PFSK-1 (cell line): Measurements from ENCODE around the gene LCN10.

Experiments used
- FOXP2 ChIP-seq: optimal IDR thresholded peaks from 2 replicates; pipeline ENCODE3; 2011; ENCODE audit warnings: borderline replicate concordance, control low read depth, inconsistent platforms; ENCODE audit not compliant: insufficient read depth; ENCODE audit errors: extremely low read length, extremely low read depth
- POLR2AphosphoS5 ChIP-seq: IDR thresholded peaks from 2 replicates; pipeline ENCODE4 v1.6.1; 2012; ENCODE audit warnings: low read depth, mild to moderate bottlenecking, control low read depth, low read length, moderate library complexity
- SIN3A ChIP-seq: IDR thresholded peaks from 2 replicates; pipeline ENCODE4 v1.6.1; 2012; ENCODE audit warnings: mild to moderate bottlenecking, low read length, moderate library complexity, borderline replicate concordance; ENCODE audit not compliant: insufficient read depth
- TAF1 ChIP-seq: IDR thresholded peaks from 2 replicates; pipeline ENCODE4 v1.6.1; 2012; ENCODE audit warnings: low read length, control low read depth, borderline replicate concordance; ENCODE audit not compliant: insufficient read depth
- TF ChIP-seq, protein P1 (sequence below), 2 experiments: IDR thresholded peaks; 2 replicates each; pipeline versions ENCODE4 v1.6.1 to v1.8.0; 2011 to 2012; ENCODE audit warnings: low read depth in 2 of 2, low read length in 2 of 2, control low read depth in 1 of 2, inconsistent platforms in 1 of 2, mild to moderate bottlenecking in 1 of 2, moderate library complexity in 1 of 2; ENCODE audit not compliant: insufficient read depth in 1 of 2

The LCN10 gene

DNA sequence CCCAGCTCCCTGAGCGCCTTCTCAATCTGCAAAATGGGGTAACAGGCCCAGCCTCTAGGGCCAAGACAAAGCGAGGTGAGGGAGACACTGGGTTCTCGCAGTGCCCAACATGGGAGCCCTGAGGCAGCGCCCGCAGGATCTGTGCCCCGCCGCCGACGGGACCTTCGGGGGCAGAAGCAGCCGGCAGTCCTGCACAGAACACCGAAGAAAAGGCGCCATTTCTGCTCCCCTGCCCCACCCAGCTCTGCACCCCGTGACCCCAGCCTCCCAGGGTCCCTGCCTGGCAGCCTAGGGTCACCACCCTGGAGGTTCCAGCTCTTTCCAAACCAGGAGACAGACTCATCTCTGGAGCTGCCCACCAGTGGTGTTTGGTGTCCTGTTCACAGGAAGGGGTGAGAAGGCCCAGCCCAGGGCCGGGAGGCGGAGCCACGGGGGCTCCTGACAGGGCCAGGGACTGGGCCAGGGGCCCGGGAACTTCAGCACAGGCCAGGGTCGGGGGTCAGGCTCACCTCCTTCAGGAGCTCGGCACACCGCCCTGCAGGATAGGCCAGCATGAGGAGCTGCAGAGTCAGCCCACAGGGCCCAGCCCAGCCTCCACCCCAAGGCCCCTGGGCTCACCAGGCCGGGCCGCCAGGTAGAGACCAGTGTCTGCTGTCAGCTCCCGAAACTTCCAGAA lies 12.0 kb upstream of the LCN10 start:
- TF ChIP-seq TAF1 (no peak), SIN3A (no peak), FOXP2 (no peak)
- TF ChIP-seq, protein P1, sequence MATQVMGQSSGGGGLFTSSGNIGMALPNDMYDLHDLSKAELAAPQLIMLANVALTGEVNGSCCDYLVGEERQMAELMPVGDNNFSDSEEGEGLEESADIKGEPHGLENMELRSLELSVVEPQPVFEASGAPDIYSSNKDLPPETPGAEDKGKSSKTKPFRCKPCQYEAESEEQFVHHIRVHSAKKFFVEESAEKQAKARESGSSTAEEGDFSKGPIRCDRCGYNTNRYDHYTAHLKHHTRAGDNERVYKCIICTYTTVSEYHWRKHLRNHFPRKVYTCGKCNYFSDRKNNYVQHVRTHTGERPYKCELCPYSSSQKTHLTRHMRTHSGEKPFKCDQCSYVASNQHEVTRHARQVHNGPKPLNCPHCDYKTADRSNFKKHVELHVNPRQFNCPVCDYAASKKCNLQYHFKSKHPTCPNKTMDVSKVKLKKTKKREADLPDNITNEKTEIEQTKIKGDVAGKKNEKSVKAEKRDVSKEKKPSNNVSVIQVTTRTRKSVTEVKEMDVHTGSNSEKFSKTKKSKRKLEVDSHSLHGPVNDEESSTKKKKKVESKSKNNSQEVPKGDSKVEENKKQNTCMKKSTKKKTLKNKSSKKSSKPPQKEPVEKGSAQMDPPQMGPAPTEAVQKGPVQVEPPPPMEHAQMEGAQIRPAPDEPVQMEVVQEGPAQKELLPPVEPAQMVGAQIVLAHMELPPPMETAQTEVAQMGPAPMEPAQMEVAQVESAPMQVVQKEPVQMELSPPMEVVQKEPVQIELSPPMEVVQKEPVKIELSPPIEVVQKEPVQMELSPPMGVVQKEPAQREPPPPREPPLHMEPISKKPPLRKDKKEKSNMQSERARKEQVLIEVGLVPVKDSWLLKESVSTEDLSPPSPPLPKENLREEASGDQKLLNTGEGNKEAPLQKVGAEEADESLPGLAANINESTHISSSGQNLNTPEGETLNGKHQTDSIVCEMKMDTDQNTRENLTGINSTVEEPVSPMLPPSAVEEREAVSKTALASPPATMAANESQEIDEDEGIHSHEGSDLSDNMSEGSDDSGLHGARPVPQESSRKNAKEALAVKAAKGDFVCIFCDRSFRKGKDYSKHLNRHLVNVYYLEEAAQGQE (IDR thresholded peaks at IDR 0.05; ENCODE audit: insufficient read depth in 1 of 2, low read depth in 2 of 2, low read length in 2 of 2) = no peak

DNA sequence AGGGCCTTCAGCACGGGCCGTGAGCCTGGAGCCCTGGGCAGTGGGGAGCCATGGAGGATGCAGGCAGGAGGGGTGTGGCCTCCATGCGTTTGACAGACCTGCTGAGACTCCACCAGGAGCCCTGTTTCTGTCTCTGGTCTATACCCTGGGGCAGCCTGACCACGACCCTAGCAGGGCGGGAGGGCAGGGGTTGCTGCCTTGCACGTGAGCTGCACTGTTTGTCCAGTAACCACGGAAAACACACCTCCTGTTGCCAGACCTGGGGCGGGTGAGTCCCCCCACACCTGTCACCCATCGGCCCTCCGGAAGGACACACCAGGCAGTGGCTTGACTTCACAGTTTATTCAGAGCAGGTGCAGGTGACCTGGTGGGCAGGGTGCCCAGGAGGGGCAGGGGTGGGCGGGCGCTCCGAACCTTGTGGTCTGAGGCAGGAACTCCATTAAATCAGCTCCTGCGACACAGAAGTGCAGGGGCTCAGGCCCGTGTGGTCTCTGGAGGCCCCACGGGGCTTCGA lies 11.4 kb upstream of the LCN10 start:
- TF ChIP-seq POLR2AphosphoS5 = no peak
- no peak for TF ChIP-seq TAF1
- no peak for TF ChIP-seq FOXP2
- no peak for TF ChIP-seq SIN3A
- TF ChIP-seq, protein P1 (IDR thresholded peaks at IDR 0.05; ENCODE audit: insufficient read depth in 1 of 2, low read depth in 2 of 2, low read length in 2 of 2) = no peak

DNA sequence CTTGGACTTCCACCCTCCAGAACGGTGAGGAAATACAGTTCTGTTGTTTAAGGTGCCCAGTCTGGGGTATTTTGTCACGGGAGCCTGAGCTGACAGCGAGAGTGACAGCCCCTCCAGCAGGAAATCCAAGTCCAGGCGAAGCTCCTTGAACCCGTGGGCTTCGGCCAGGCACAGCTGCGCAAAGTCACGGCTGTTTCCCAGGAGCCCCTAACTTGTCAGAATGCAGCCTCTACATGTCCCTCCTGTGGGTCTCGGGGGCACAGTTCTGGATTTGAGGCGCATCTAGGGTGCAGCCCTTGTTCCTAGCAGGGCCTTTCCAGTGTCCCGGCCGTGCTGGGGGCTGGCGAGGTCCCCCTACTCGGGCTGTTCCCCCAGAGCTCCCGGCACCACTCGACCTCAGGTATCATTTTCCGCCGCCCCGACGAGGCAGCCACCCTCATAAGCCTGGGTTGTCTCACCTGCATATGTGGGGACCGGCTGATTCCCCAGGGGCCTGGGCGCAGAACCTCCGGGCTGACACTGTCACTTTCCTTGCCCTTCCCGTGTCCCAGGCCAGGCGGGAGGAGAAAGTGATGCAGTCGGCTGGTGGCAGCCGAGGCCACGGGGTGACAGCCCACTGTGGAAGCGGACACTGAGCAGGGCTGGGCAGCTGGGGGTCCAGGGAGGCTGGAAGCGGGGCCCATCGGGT lies 10.8 kb upstream of the LCN10 start:
- TF ChIP-seq SIN3A = no peak

DNA sequence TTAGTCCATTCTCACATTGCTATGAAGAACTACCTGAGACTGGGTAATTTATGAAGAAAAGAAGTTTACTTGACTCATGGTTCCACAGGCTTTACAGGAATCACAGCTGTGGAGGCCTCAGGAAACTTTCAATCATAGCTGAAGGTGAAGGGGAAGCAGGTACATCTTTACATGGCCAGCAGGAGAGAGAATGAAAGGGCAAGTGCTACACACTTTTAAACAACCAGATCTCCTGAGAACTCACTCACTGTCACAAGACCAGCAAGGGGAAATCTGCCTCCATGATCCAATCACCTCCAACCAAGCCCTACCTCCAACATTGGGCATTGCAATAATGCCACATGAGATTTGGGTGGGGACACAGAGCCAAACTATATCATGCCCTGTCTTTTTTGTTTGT lies 9.1 kb upstream of the LCN10 start:
- TF ChIP-seq, protein P1 (IDR thresholded peaks at IDR 0.05; ENCODE audit: insufficient read depth in 1 of 2, low read depth in 2 of 2, low read length in 2 of 2) = no peak
- TF ChIP-seq FOXP2 = no peak
- no peak for TF ChIP-seq TAF1
- no peak for TF ChIP-seq SIN3A
- no peak for TF ChIP-seq POLR2AphosphoS5

DNA sequence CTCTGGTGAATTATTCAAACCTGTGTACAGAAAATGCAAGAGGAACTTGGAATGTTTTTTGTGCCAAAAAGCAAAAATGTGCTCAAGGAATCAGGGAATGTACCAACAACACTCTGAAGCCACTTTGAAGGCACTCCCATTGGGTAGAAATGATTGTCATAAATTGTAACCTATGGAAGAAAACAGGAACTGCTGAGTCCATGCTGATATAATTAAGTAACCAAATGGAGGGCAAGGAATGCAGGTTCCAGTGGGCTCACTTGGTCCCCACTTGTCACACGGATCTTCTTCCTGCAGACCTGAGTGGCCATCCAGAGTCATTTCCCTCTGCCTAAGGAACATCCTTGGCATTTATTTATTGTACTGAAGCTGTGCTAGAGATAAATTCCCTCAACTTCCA lies 8.5 kb upstream of the LCN10 start:
- TF ChIP-seq, protein P1 (IDR thresholded peaks at IDR 0.05; ENCODE audit: insufficient read depth in 1 of 2, low read depth in 2 of 2, low read length in 2 of 2) = no peak
- no peak for TF ChIP-seq TAF1
